Duodenal mucosa (tissue), 2 donors: Measurements from ENCODE around the gene FGD6.
"Not testable (repeated sequence)": the region's sequence is repeated elsewhere in the genome, so short reads cannot be mapped to it uniquely, and the experiment has no call there.

ENCODE experiments used
- H3K27ac ChIP-seq: one replicate; pipeline ENCODE4 v1.7.0; 2013; ENCODE audit warnings: low read depth, low read length
- H3K27me3 ChIP-seq, 2 donors: one replicate each; pipeline ENCODE4 v1.7.0; 2013; ENCODE audit warnings: low read length in 2 of 2, control low read depth in 1 of 2; ENCODE audit not compliant: insufficient read depth in 2 of 2, control insufficient read depth in 1 of 2
- H3K36me3 ChIP-seq, 2 donors: one replicate each; pipeline ENCODE4 v1.7.0; 2013; ENCODE audit warnings: low read length in 2 of 2, control low read depth in 1 of 2; ENCODE audit not compliant: insufficient read depth in 2 of 2, control insufficient read depth in 1 of 2
- H3K4me1 ChIP-seq, 2 donors: one replicate each; pipeline ENCODE4 v1.7.0; 2013; ENCODE audit warnings: low read length in 2 of 2, control low read depth in 1 of 2; ENCODE audit not compliant: insufficient read depth in 2 of 2, control insufficient read depth in 1 of 2
- H3K4me3 ChIP-seq, 2 donors: one replicate each; pipeline ENCODE4 v1.7.0; 2013; ENCODE audit warnings: low read length in 2 of 2, low read depth in 1 of 2
- H3K9ac ChIP-seq, 2 donors: one replicate each; pipeline ENCODE4 v1.7.0; 2013; ENCODE audit warnings: low read length in 2 of 2, low read depth in 1 of 2
- H3K9me3 ChIP-seq, 2 donors: one replicate each; pipeline ENCODE4 v1.7.0; 2013; ENCODE audit warnings: low read length in 2 of 2, control low read depth in 1 of 2; ENCODE audit not compliant: control insufficient read depth in 1 of 2

The FGD6 gene

DNA sequence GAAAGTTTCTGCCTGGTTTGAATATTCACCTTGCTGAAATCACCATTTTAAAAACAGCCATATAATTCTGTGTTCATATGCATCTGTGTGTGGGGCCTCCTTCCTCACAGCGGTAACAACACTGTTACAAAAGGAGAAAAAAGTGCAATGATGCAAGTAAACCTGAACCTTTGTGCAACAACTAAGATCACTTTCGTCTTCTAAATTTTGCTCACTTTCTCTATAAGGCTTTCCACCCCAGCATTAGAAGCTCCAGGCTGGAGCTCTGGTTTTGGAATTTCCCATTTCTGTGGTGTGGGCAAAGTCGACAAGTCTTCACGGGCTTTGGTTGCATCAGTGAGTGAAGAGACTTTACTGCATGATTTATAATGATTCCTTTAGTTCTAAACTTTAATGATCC is 18.4 kb downstream of the FGD6 start:
- Histone ChIP-seq H3K27me3 (no peaks in the 10 kb centered on the region), H3K4me1 (peaks cover 5 to 16% of the 10 kb centered on the region in 2 donors)

DNA sequence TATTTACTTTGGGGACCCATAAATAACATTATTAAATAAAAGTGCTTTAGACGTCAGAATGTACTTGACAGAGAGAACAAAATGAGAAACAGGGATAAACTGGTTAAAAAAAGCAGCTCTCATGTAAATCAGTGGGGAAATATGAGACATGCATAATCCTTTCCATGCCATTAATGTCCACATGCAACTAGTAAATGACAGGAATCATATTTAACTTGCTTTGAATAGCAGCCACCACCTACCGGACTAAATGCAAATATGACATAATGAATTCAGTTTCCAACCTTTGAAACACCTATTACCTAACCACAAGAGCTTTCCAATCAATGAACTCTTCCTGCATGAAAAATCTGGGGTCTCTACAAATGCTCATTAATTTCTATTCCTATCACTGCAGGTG is 19.6 kb downstream of the FGD6 start:
- Histone ChIP-seq H3K9me3 (no peaks in the 10 kb centered on the region), H3K27ac (no peak overlapping the region), H3K4me1 (peaks cover 5 to 16% of the 10 kb centered on the region in 2 donors), H3K36me3 (no peaks in the 10 kb centered on the region), H3K4me3 (no peak overlapping the region), H3K27me3 (no peaks in the 10 kb centered on the region), H3K9ac (no peak overlapping the region)

More for the DNA sequence above, 18.4 kb downstream of the FGD6 start:
- no peak overlapping the region for H3K9ac ChIP-seq
- H3K9me3 ChIP-seq: no peaks in the 10 kb centered on the region
- H3K36me3 ChIP-seq: no peaks in the 10 kb centered on the region
- H3K27ac ChIP-seq: no peak overlapping the region
- no peak overlapping the region for H3K4me3 ChIP-seq

DNA sequence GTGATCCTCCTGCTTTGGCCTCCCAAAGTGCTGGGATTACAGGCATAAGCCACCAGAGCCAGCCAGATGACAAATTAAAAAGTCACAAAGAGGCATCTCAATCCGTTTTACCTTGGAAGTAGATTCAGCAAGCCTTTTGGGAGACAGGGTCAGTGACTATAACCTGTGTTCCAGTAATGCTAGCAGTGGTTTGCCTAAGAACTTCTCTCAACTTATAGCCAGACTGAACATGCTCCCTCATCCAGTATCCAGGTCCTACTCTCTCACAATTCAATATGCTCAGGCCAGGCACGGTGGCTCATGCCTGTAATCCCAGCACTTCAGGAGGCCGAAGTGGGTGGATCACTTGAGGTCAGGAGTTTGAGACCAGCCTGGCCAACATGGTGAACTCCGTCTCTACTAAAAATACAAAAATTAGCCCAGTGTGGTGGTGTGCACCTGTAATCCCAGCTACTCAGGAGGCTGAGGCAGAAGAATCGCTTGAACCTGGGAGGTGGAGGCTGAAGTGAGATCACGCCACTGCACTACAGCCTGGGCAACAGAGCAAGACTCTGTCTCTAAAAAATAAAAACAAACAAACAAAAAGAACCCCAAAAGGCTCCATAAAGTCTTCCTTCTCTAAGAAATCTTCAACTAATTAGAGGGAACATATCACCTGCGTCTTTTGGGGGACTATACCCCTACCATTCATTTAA is 20.2 kb downstream of the FGD6 start:
- not testable (repeated sequence) for H3K4me3 ChIP-seq, H3K27ac ChIP-seq, H3K27me3 ChIP-seq, H3K9ac ChIP-seq, H3K9me3 ChIP-seq, H3K36me3 ChIP-seq
- peaks cover 5 to 16% of the 10 kb centered on the region in 2 donors for H3K4me1 ChIP-seq

DNA sequence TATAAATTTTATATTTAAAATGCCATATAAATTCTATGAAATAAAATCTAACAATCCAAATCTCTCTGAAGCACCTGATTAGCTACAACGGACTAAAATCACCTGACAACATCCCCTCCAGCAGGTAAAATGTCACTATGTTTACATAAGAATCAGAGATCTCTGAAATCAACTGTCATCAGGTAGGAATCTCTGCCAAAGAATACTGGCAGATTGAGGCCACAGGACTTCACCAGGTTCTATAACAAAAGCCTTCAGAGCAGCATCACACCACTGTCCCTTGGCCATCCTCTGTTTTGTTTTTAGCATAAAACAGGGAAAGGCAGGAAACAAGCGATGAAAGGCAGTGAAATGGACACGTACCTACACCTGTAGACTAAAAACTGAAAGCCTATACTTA is 22.1 kb downstream of the FGD6 start:
- Histone ChIP-seq H3K27me3 (no peaks in the 10 kb centered on the region), H3K27ac (no peak overlapping the region), H3K9ac (no peak overlapping the region), H3K36me3 (no peaks in the 10 kb centered on the region), H3K4me1 (peaks cover 0 to 1% of the 10 kb centered on the region in 2 donors), H3K9me3 (no peaks in the 10 kb centered on the region), H3K4me3 (no peak overlapping the region)

DNA sequence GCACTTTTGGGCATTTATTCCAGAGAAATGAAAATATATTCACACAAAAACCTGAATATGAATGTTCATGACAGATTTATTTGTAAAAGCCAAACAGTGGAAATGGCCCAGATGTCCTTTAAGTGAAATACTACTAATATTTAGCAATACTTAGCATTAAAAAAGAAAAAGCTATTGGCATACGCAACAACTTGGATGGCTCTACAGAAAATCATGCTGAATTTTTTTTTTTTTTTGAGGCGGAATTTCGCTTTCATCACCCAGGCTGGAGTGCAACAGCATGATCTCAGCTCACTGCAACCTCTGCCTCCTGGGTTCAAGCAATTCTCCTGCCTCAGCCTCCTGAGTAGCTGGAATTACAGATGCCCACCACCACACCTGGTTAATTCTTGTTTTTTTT is 24.1 kb downstream of the FGD6 start:
- Histone ChIP-seq H3K9ac (no peak overlapping the region), H3K4me1 (no peaks in the 10 kb centered on the region), H3K36me3 (no peaks in the 10 kb centered on the region), H3K9me3 (no peaks in the 10 kb centered on the region), H3K4me3 (no peak overlapping the region), H3K27me3 (no peaks in the 10 kb centered on the region), H3K27ac (no peak overlapping the region)

DNA sequence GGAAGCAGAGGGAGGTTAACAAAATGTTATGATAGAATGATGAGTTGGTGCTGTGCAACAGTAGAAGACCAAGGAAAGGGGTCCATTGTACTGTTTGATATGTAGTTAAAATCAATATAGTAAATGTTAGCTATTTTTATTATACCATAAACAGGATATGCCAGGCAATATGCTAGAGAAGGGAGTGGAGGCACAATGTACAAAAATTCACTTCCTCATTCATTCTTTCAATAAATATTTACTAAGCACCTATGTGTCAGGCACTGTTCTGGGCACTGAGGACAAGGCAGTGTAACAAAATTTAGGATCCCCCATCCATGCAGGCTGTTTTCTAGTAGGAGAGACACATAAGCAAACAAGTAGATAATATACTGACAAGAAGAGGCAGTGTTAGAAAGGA is 25.0 kb downstream of the FGD6 start:
- H3K9ac ChIP-seq: no peak overlapping the region
- H3K4me3 ChIP-seq: no peak overlapping the region
- H3K27me3 ChIP-seq: no peaks in the 10 kb centered on the region
- no peaks in the 10 kb centered on the region for H3K9me3 ChIP-seq
- H3K36me3 ChIP-seq: no peaks in the 10 kb centered on the region
- no peaks in the 10 kb centered on the region for H3K4me1 ChIP-seq
- no peak overlapping the region for H3K27ac ChIP-seq

DNA sequence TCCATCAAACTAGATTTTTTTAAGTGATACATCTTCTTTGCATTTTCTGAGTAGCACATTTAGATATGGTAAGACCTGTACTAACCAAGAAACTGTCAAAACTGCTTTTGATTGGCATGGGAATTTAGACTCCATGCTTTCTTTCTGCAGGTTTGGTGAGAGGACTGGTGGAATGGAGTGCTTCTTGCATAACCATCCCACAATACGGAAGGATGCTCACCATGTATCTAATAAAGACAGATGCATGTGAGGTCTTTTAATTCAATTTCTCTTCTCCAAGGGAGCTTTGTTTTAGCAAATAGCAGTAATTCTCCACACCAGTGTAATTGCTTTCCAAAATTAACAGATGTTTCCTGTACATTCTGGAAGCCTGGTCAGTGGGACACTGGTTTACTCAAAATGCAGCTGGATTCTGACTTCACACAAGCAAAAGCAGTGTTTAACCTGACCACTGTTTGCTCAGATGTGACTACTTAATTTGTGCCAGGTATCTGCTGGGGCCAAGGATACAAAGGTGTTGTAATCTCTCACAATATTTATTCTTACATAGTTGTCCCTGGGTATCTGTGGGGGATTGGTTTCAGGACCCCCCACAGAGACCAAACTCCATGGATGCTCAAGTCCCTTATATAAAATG is 26.1 kb downstream of the FGD6 start:
- Histone ChIP-seq H3K9me3 (no peaks in the 10 kb centered on the region), H3K4me1 (no peaks in the 10 kb centered on the region), H3K4me3 (no peak overlapping the region), H3K27me3 (no peaks in the 10 kb centered on the region), H3K36me3 (no peaks in the 10 kb centered on the region), H3K9ac (no peak overlapping the region), H3K27ac (no peak overlapping the region)

DNA sequence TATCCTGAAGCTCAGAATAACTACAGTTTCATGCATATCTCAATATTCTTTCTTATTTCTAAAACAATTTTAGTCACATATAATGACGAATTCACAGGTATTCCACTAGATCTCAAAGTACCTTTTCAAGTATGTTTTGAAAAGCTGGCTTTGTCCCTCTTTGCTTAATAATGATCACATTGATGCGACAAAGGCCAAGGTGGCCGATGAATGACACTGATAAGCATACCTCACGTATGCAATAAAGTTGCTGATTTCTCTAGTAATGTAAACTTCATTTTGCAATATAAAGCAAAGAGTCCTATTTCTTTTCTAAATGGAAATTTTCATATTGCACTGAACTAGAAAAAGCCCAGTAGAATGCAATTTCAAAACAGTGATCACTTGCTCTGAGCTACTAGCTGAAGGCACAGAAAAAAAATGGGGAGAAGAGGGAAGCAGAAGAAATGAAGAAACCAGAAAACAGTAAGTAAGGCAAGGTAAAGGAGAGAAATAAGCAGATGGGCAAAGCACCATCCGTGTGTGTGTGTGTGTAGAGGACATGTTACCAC is 29.3 kb downstream of the FGD6 start:
- H3K27me3 ChIP-seq: no peaks in the 10 kb centered on the region
- no peaks in the 10 kb centered on the region for H3K36me3 ChIP-seq
- H3K4me3 ChIP-seq: no peak overlapping the region
- H3K4me1 ChIP-seq: no peaks in the 10 kb centered on the region
- no peak overlapping the region for H3K27ac ChIP-seq
- H3K9me3 ChIP-seq: no peaks in the 10 kb centered on the region
- no peak overlapping the region for H3K9ac ChIP-seq

DNA sequence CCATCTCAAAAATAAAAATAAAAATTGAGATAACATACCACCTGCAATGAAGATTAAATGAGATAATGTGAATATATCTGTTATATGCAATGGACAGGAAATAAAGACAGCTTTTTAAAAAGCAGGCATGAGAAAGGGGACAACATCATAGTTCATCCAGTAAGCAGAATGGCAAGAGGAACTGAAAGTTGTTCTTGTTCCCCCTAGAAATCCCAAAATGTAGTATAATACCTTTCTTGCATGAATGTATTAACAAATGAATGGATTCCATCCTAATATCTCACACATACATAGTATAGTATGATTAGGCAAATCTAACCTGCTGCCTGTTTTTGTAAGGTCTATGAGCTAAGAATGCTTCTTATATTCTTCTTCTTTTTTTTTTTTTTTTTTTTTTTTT is 31.4 kb downstream of the FGD6 start:
- Histone ChIP-seq H3K4me1 (no peaks in the 10 kb centered on the region), H3K4me3 (no peak overlapping the region), H3K9ac (no peak overlapping the region), H3K27me3 (no peaks in the 10 kb centered on the region), H3K36me3 (no peaks in the 10 kb centered on the region), H3K9me3 (no peaks in the 10 kb centered on the region), H3K27ac (no peak overlapping the region)

DNA sequence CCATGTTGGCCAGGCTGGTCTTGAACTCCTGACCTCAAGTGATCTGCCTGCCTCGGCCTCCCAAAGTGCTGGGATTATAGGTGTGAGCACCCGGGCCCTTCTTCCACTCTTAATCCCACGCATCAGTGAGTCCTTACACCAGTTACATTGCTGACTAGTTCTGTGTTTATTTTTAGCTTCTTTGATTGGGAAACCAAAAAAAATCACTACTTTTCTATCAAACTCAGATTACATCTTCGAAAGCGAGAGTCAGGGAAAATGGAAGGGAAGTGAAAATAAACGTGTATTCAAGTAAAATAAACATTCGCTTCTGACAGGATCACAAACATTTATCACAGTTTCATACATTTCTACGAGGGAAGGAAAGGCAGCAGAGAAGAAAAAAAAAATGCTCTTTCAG is 32.2 kb downstream of the FGD6 start:
- Histone ChIP-seq H3K36me3 (no peaks in the 10 kb centered on the region), H3K27me3 (no peaks in the 10 kb centered on the region), H3K27ac (no peak overlapping the region), H3K9me3 (no peaks in the 10 kb centered on the region), H3K4me3 (no peak overlapping the region), H3K9ac (no peak overlapping the region), H3K4me1 (no peaks in the 10 kb centered on the region)
